NCI-H774 (cell line): ENCODE results near the gene PXMP4.

Experiments used
- DNase-seq: peaks from one replicate; lab custom pipeline; 2025; lab: John Stamatoyannopoulos, UW

Gene PXMP4

GRCh38 chr20:33681728-33682353 lies 38.3 kb downstream of the PXMP4 start:
- DNase-seq, result no peak

DNA sequence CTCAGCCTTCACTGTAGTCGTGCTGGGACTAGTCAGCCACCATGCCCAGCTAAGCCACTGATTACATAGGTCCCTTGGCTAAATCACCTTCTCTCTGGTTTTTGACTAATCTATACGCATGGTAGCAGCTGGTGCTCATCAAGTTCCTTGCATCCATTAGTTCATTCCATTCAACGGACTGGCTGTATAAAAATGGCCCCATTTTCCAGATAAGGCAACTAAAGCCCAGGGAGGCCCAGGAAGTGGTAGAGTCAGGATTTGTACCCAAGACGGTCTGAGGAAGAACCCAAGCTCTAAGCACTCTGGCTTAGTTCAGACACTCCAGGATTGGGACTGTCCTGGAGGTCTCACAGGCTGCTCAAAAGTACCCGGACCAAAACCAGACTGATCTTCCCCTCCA lies 38.8 kb downstream of the PXMP4 start:
- no peak for DNase-seq

DNA sequence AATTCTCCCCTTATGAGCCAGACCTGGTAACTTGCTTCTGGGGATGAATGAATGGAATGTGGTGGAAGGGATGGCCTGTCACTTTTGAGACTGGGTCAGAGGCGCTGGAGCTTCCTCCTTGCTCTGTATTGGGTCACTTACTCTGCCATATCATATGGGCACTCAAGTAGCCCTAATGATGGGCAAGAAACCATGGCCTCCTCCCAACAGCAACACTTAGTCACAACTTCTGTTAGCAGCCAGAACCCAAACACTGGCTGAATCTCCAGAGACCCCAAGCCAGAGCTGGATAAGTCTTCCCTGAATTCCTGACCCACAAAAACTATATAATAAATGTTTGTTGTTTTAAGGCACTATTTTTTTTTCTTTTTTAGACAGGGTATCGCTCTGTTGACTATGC lies 39.4 kb downstream of the PXMP4 start:
- no peak for DNase-seq

- no peak for DNase-seq
Observed at GRCh38 chr20:33679758-33680485, 40.2 kb downstream of the PXMP4 start.

DNA sequence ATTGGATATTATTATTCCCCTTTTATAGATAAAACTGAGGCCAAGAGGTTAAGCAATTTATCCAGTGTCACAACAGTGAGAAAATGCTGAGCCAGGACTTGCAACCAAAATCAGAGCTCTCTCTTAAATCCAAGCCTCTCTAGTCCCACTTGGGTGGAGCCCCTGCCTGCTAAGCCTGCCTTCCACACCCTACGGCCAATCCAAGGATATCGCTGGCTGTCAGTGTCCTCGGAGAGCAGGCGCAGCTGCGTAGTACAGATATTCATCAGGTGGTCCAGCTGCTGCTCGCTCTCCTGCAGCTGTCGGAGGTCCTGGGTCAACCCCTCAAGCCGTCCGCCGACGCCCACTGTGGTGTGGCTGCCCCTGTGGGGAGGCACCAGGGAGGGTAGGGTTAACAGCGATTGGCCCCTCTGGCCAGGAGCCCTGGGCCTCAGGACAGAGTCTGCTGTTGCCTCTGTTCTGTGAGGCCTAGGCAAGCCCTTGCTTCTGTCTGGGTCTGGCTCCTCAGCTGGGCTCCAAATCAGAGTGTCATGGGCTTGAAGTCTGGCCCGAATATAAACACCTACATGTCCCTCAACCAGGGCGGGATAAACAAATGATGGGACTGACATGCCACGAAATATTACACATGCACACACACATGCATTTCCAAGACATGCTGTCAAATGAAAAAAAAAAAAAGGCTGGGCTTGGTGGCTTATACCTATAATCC lies 42.0 kb downstream of the PXMP4 start:
- no peak for DNase-seq

GRCh38 chr20:33676652-33677645 lies 43.2 kb downstream of the PXMP4 start:
- no peak for DNase-seq

DNA sequence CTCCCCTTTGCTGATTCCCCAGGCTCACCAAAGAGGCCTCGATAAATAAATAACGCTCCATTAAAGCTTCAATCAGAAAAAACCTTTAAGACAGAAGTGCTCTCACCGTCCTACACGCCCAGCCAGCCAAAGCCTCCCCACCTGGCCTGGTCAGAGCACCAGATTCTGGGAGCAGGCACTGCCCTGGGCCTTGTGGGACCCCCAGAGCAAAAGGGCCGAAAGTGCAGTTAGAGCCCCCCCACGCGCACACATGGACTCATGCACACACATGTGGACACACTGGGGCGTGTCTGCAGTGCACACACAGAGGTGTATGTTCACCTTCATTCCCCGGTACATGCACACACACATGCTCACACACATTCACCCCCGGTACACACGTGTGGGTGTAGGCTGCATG lies 44.0 kb downstream of the PXMP4 start:
- DNase-seq, result no peak

GRCh38 chr20:33675136-33675959 lies 44.8 kb downstream of the PXMP4 start:
- DNase-seq, result no peak

DNA sequence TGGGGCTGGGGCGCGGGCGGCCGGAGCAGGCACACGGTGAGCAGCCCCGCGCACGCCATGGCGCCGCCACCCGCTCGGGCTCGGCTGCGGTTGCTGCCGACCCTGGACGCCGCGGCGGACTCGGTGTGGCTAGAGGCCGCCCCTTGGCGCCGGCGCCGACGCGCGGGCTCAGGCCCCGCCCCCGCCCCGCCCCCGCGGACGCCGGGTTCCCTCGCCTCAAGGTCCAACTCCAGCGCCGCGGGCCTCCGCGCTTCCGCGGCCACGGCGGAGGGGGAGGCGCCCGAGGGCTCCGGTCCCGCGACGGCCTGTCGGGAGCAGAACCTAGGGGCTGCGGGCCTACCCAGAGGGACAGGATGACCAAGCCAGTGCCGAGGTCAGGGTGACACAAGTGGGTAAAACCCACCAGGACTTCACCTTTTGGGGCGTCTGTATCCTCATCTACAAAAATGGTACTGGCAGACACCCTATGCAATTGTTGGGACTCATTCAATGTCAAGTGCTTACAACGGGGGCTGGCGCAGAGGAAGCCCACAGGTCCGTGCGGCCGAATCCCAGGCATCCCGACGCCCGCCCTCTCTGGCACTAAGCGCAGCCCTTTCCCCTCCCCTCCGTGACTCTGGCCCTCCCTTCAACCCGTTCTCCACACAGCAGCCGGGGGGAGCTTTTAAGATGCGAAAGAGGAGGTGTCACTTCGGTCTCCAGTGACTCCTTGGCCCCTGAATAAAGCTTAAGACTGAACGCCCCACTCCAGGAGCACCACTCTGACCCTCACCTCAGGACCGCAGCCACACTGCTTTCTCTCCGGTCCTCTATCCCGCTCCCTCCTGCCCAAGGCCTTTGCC lies 45.6 kb downstream of the PXMP4 start, which contains the start of gene NECAB3:
NECAB3 (minus strand) TSS at position 135 of the 842 bp plus-strand sequence; CDS start at position 59, 76 bp downstream.
- DNase-seq, result peak; percentile 80

- no peak for DNase-seq
Observed at GRCh38 chr20:33673410-33674293, 46.5 kb downstream of the PXMP4 start.

GRCh38 chr20:33673114-33673409 lies 47.0 kb downstream of the PXMP4 start:
- no peak for DNase-seq

DNA sequence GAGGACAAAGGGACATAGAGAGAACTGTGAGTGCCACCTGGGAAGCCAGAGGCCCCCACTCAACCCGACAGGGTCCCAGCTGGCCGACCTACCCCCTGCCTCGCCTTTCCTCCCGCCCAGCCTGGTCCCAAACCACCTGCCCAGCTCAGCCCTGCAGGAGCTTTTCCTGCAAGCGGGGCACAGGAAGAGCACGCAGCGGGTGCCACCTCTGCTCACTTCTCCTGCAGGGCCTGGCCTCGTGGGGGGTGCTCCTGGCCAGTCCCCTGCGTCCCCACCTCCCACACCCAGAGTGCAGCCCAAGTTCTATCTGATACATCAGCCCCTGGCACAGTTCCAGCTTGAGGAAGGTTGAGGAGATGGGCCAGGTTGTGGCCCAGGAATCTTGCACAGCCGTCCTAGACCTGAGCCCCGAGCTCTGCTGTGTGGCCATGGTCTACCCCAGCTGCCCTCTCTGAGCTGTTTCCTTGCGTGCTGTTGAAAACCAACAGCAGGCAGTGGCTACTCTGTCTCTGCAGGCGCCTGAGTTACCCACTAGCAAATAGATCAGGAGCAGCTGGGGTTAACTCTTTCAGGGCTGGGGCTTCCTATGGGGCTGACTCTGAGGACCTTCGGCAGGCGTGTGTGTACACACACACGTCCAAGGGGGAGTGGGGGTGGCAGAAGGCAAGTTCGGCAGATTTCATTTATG lies 47.5 kb downstream of the PXMP4 start:
- no peak for DNase-seq

GRCh38 chr20:33671573-33672288 lies 48.4 kb downstream of the PXMP4 start:
- DNase-seq, result no peak

DNA sequence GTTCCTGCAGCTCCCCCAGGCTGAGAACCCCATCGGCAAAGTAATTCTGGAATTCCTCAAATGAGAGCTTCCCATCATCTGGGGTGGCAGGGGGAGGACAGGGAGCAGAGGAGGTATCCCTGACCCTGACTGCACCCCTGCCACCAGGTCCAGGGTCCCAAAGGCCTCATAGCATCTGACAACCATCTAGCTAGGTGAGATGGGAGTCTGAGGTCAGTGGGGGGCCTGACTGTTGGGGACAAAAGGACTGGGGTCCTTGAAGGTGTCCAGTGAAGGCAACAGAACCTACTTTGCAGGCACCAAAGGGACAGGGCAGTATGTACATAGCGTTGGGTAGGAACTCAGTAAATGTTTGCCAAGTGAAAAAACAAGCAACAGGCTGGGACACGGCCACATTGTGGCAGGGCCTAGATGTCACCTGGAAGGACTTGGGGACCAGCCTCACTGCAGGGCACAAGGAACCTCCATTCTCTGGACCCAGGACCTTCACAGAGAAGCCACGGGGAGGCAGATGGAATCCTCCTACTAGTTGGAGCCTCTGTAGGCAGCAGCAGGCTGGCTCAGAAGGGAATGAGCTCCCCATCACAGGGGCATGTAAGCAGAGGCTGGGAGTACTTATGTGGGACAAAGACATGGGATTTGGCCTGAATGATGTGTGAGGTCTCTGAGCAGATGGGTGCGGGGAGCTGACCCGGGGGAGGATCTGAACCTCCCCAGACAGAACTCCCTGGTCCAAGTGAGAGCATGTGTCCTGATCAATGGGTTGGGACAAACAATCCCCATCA lies 49.2 kb downstream of the PXMP4 start:
- no peak for DNase-seq

- no peak for DNase-seq
Observed at GRCh38 chr20:33669873-33670640, 50.1 kb downstream of the PXMP4 start.

GRCh38 chr20:33669224-33669623 lies 50.9 kb downstream of the PXMP4 start:
- DNase-seq, result no peak
